SK-N-DZ (cell line): ENCODE data around the gene CCDC51.
A peak's percentile ranks its signal among the peaks of the same experiment; 100 is the strongest.
"Not testable (repeated sequence)": the region's sequence is repeated elsewhere in the genome, so short reads cannot be mapped to it uniquely, and the experiment has no call there.

Experiments used
- DNase-seq: peaks from one replicate; pipeline ENCODE4 v3.0.0-alpha.2; 2015; ENCODE audit warnings: low spot score

CCDC51 gene

DNA sequence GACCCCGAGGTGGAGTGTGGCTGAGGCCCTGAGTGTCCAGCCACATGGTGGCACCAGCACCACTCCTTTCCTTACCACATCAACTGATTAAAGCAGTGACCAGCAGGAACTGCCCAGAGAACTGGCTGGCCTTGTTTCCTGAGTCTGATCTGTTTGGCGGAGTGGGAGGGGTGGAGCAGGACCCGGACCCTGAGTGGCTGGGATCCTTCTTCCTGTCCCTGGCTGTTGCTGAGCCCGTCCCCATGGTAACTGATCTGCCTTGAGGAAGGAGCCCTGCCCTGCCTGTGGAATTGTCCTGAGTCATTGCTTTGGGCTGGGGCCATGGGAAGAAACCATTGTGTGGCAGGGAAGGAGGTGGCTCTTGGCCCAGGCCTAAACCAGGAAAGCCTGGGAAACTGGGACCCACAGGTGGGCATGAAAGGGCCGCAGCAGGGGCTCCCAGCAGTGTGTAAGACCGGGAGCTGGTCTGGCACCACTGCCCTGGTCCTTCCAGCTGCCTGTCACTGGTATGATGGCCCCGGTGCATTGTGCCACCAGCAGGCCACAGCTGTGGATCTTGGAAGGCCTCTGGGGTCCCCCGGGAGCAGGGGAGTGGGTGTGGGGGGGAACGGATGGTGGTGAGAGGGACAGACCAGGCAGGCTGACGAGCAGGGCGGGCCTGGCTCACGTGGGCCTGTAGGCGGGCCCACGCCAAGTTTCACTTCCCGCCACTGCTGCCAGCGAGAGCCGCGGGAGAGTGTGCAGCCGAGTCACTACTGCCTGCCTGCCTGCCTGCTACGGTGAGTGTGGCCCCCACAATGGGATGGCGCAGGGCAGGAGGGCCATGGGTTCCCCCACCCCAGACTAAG is 25.8 kb upstream of the CCDC51 start:
- peak; percentile 94 for DNase-seq

- no peak for DNase-seq
These were observed 25.3 kb upstream of the CCDC51 start for GRCh38 chr3:48465237-48465530.

- DNase-seq = no peak
These were observed 24.8 kb upstream of the CCDC51 start for GRCh38 chr3:48464713-48465221.

- DNase-seq = no peak
These were observed 23.8 kb upstream of the CCDC51 start for GRCh38 chr3:48463703-48464102.

GRCh38 chr3:48461767-48462166 is 21.8 kb upstream of the CCDC51 start:
- not testable (repeated sequence) for DNase-seq

DNA sequence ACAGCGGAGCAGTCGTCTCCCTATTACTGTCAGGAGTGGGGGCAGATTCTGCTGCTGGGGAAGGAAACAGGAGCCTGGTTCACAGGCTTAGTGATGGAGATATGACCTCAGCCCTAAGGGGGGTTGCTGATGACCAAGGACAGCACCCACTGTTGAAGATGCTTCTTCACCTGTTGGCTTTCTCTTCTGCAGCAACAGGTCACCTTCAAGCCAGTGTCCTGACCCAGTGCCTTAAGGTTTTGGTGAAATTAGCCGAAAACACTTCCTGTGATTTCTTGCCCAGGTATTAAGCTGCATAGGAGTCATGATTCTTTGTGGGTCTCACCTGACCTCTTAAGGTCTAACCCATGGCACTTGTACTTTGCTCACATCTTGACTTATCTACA is 20.6 kb upstream of the CCDC51 start:
- DNase-seq = no peak

- no peak for DNase-seq
These were observed 20.0 kb upstream of the CCDC51 start for GRCh38 chr3:48459773-48460516.

DNA sequence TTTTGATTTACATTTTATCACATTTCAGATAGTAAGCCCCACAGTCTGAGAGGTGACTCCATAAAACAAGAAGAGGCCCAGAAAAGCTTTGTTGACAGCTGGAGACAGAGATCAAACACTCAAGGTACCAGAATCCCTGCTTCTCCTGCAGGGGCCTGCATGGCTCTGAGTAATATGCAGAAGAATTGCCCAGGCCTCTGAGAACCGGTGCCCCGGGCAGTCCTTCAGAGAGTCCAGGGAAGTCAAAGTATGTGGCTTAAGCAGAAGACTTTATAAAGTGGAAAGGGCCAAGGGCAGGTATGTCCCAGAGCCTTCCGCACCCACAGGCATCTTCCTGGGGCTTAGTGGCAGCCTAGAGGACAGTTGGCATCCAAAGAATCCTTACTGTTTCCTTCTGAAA is 19.4 kb upstream of the CCDC51 start:
- no peak for DNase-seq

GRCh38 chr3:48456456-48456855 is 16.5 kb upstream of the CCDC51 start:
- DNase-seq = no peak

DNA sequence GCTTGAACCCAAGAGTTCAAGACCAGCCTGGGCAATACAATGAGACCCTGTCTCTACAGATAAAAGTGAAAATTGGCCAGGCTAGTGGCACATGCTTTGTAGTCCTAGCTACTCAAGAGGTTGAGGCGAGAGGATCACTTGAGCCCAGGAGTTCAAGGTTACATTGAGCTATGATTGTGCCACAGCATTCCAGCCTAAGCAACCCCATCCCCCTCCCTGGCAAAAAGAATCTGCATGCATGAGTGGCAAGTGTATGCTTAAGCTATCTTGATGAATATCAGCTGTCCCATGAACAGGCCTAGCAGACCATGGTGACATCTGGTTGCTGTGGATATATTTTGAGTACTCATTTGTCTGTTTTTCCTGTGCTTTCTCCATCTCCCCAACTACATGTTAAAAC is 11.4 kb upstream of the CCDC51 start:
- no peak for DNase-seq

GRCh38 chr3:48446425-48447193 is 6.7 kb upstream of the CCDC51 start, which contains the start of gene ATRIP:
Gene ATRIP, plus strand, starts transcription at chr3:48446737. Its CDS starts 109 bp downstream, at chr3:48446846.
- peak; percentile 84 for DNase-seq

- no peak for DNase-seq
These were observed 6.1 kb upstream of the CCDC51 start for GRCh38 chr3:48446043-48446424.

- no peak for DNase-seq
These were observed 5.5 kb upstream of the CCDC51 start for GRCh38 chr3:48445277-48445882.

DNA sequence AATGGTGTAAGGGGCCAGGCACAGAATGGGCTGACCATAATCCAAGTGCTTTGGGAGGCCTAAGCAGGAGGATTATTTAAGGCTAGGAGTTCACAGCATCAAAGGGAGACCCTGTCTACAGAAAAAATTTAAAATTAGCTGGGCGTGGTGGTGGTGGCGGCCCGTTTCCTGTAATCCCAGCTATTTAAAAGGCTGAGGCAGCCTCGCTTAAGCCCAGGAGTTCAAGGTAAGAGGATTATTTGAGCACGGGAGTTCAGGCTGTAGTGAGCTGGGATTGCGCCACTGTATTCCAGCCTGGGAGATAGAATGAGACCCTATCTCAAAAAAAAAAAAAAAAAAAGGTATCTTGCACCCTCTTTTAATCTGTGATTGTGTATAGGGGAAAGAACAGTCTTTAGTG is 2.0 kb upstream of the CCDC51 start:
- DNase-seq = no peak

DNA sequence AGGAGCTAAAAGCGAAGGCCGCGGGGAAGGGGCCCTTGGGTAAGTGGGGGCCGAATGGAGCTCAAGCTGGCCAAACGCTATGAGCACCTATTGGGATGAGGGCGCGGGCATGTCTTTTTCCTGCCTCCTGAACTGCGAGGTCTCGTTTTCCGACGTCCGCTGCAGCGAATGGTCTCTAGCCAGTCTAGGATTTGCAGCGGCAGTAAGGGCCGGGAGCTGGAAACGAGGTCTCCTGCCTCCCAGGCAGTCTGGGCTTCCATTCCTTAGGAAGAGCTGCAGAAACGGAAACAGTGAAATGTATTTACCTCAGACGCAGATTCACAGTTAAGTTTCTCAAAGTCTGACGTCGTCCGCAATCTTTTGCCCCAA is 655 bp upstream of the CCDC51 start:
- DNase-seq = no peak

DNA sequence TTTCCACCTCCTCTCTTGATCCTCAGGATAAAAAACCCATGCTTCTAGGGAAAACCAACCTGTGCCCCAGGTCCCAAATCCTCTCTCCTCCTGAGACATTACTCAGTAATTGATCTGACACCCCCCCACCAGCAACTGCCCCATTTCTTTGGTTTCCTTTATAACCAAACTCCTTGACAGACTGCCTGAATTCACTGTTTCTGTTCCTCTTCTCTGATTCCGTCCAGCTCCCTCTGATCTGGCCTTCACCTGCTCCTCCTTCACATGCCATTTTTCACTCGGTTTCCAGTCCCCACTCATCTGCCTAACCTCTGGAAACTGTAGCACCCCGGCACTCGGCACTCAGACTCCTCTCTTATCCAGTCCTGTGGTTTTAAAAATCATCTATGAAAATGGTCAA is 2.1 kb downstream of the CCDC51 start:
- DNase-seq = no peak

- DNase-seq = no peak
These were observed 3.1 kb downstream of the CCDC51 start for GRCh38 chr3:48436855-48437254.

GRCh38 chr3:48436477-48436787 is 3.5 kb downstream of the CCDC51 start:
- DNase-seq = no peak

GRCh38 chr3:48435774-48436476 is 4.0 kb downstream of the CCDC51 start:
- peak; percentile 79 for DNase-seq

DNA sequence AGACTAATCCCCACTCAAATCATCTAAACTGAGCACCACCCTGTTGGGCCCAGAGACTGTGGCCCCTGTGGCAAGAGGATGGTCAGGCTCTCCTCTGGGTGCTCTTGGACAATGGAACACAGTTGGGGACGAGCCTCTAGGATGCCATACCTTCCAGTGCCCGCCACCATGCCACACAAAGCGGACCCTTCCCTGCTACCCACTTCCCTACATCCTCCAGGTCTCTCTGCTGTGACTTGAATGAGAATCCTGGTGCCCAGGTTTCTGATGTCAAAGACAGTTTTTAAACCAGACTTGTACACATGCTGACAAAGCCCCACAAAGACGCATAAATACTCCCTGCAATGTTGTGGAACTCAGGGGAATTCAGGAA is 4.7 kb downstream of the CCDC51 start:
- no peak for DNase-seq

DNA sequence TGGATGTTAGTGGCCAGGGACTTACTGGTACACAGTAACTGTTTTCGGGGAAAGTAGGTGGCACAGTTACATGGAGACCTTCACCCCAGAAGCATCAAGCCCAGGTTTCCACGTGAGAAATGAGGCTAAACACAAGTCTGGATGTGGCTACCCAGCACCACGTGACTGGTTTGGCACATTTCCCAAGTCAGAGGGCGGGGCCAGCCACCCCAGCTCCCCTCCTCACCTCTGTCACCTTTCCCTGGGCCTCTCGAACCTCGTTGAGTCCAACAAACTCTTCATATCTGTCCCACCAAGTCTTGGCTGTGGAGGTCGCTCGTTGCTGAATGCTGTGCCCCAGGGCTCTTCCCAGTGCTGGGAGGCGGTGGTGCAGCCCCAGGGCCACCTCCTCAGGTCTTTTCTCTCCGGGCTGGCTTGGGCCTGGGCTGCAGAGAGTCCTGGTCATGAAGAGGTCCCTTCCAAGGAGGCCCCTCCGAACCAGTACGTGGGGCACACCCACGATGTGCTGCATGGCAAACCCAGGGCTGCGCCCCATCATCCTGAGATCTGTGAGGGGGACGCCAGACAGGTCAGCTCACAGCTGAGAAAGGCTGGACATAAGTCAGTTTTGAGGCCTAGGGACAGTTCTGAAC is 5.2 kb downstream of the CCDC51 start:
- DNase-seq = no peak
